GM12878 (cell line): ENCODE results near the gene FEM1B. TPM values are rescaled to one million over a fixed set of nuclear protein-coding genes. Genes with fewer than 3 reads are reported as not detected.

Experiments
- CBX3 ChIP-seq: fragments of 200-600 bp; sonication (generic); IDR thresholded peaks from 2 replicates; pipeline ENCODE4 v1.6.1; 2016; ENCODE audit warnings: low read depth, borderline replicate concordance
- CREM ChIP-seq: IDR thresholded peaks from 2 replicates; pipeline ENCODE4 v1.6.1; 2014; ENCODE audit warnings: antibody characterized with exemption, low read depth
- E2F4 ChIP-seq: IDR thresholded peaks from 2 replicates; pipeline ENCODE4 v1.6.1; 2012; ENCODE audit warnings: low read depth, low read length, improper control_type of control experiment
- E4F1 ChIP-seq: fragments of 450-650 bp; IDR thresholded peaks from 2 replicates; pipeline ENCODE4 v1.6.1; 2018; ENCODE audit warnings: borderline replicate concordance, mild to moderate bottlenecking; ENCODE audit not compliant: partially characterized antibody
- FOS ChIP-seq: IDR thresholded peaks from 3 replicates; pipeline ENCODE4 v1.6.1; 2011; ENCODE audit warnings: borderline replicate concordance; ENCODE audit not compliant: insufficient read length; ENCODE audit errors: extremely low read depth
- FOXM1 ChIP-seq: IDR thresholded peaks from 2 replicates; pipeline ENCODE4 v1.6.1; 2012; ENCODE audit warnings: low read depth, mild to moderate bottlenecking, inconsistent platforms, low read length, moderate library complexity
- IKZF1 ChIP-seq: fragments of 450-650 bp; conservative IDR thresholded peaks from 2 replicates; pipeline ENCODE4 v1.6.1; 2017; ENCODE audit warnings: antibody characterized with exemption, mild to moderate bottlenecking
- IRF3 ChIP-seq: fragments of 450-650 bp; IDR thresholded peaks from 2 replicates; pipeline ENCODE4 v1.6.1; 2014; ENCODE audit warnings: mild to moderate bottlenecking
- KAT2A ChIP-seq: conservative IDR thresholded peaks from 2 replicates; pipeline ENCODE4 v1.6.1; 2011; ENCODE audit warnings: low read depth, low read length; ENCODE audit not compliant: control insufficient read depth
- NFIC ChIP-seq: IDR thresholded peaks from 2 replicates; pipeline ENCODE4 v1.6.1; 2012; ENCODE audit warnings: low read depth, mild to moderate bottlenecking, inconsistent platforms, low read length, moderate library complexity
- RB1 ChIP-seq: fragments of 450-650 bp; formaldehyde crosslinking; IDR thresholded peaks from 2 replicates; pipeline ENCODE4 v1.6.1; 2017; ENCODE audit warnings: mild to moderate bottlenecking, borderline replicate concordance
- REST ChIP-seq: IDR thresholded peaks from 2 replicates; pipeline ENCODE4 v1.6.1; 2012; ENCODE audit warnings: mild to moderate bottlenecking, low read depth, low read length
- SMARCA5 ChIP-seq: fragments of 450-650 bp; IDR thresholded peaks from 2 replicates; pipeline ENCODE4 v1.6.1; 2017; ENCODE audit warnings: mild to moderate bottlenecking
- SMC3 ChIP-seq: IDR thresholded peaks from 2 replicates; pipeline ENCODE4 v1.6.1; 2011; ENCODE audit warnings: low read length, improper control_type of control experiment, borderline replicate concordance
- TCF3 ChIP-seq: IDR thresholded peaks from 2 replicates; pipeline ENCODE4 v1.6.1; 2012; ENCODE audit warnings: low read depth, mild to moderate bottlenecking, low read length, borderline replicate concordance; ENCODE audit not compliant: insufficient read depth
- ZBTB11 ChIP-seq: fragments of 450-650 bp; formaldehyde crosslinking; IDR thresholded peaks from 2 replicates; pipeline ENCODE4 v1.5.0; 2022; ENCODE audit warnings: mild to moderate bottlenecking, missing genetic modification characterization
- polyA plus RNA-seq, 11 experiments: library from polyadenylated mRNA; depleted of rRNA in 4 of 11; unstranded in 6 of 11; stranded (reverse) in 5 of 11; fragments of >200 nt; fragmentation: Nextera tagmentation in 4 of 11; fragmentation: Illumina TruSeq in 1 of 11; extraction: Ambion mirVana in 4 of 11; extraction: Trizol in 1 of 11; gene quantifications; 1 replicate in 1 of 11; 2 replicates in 10 of 11; pipeline versions ENCODE4 v1.2.1 to v1.2.3, GENCODE V29; 2011 to 2016; ENCODE audit warnings: inconsistent platforms in 2 of 11, missing spikeins in 2 of 11, low read depth in 1 of 11
- total RNA-seq, 4 experiments: library from RNA; depleted of rRNA in 3 of 4; stranded (reverse); fragments of >200 nt in 3 of 4; fragmentation: Illumina TruSeq in 1 of 4; extraction: Trizol in 1 of 4; gene quantifications; 2 replicates each; pipeline versions ENCODE4 v1.2.1 to v1.2.3, GENCODE V29; 2013 to 2021

Gene FEM1B
- total and polyA plus RNA-seq, 10 of the 15 experiments (the other 5 are each of a cell fraction or from before 2014, with no cell fraction given): 5.5 to 61.1 (median 18.2) TPM

GRCh38 chr15:68230157-68231100 is 47.1 kb upstream of the FEM1B start (continued):
- TF ChIP-seq NFIC: no peak
- no peak for TF ChIP-seq SMC3
- TF ChIP-seq IRF3: no peak
- no peak for TF ChIP-seq CBX3
- no peak for TF ChIP-seq KAT2A
- no peak for TF ChIP-seq E4F1
- TF ChIP-seq IKZF1: no peak
- TF ChIP-seq SMARCA5: no peak
- no peak for TF ChIP-seq ZBTB11 (CRISPR knock-in tag)
- TF ChIP-seq FOXM1: no peak
- no peak for TF ChIP-seq TCF3
- no peak for TF ChIP-seq FOS
- TF ChIP-seq REST: no peak
- TF ChIP-seq E2F4: no peak
- TF ChIP-seq RB1: no peak
- TF ChIP-seq CREM: no peak
